Measurements from ENCODE around the gene CDH22. TPM values are rescaled to one million over a fixed set of nuclear protein-coding genes. Genes with fewer than 3 reads are reported as not detected.

The CDH22 gene
- total RNA-seq (1.6 TPM), polyA plus RNA-seq (ENCODE audit: insufficient read depth, low read depth, low replicate concordance) (0.19 TPM)
- long read RNA-seq, donor 1 = 0 reads
- long read RNA-seq, donor 2 = 0 reads
- long read RNA-seq, donor 3 = 0 reads
- long read RNA-seq, donor 4 = 0 reads
- long read RNA-seq, donor 5 = 0 reads
- long read RNA-seq, donor 6 = 0 reads
- long read RNA-seq, donor 7, partial matches to known transcripts = 3 of 5 reads
- long read RNA-seq, donor 7, other reads (novel, unspliced or antisense) = 1 of 5 reads
- long read RNA-seq, donor 8 = 0 reads
- long read RNA-seq, donor 9 = 0 reads
- long read RNA-seq, donor 10 = 0 reads

DNA sequence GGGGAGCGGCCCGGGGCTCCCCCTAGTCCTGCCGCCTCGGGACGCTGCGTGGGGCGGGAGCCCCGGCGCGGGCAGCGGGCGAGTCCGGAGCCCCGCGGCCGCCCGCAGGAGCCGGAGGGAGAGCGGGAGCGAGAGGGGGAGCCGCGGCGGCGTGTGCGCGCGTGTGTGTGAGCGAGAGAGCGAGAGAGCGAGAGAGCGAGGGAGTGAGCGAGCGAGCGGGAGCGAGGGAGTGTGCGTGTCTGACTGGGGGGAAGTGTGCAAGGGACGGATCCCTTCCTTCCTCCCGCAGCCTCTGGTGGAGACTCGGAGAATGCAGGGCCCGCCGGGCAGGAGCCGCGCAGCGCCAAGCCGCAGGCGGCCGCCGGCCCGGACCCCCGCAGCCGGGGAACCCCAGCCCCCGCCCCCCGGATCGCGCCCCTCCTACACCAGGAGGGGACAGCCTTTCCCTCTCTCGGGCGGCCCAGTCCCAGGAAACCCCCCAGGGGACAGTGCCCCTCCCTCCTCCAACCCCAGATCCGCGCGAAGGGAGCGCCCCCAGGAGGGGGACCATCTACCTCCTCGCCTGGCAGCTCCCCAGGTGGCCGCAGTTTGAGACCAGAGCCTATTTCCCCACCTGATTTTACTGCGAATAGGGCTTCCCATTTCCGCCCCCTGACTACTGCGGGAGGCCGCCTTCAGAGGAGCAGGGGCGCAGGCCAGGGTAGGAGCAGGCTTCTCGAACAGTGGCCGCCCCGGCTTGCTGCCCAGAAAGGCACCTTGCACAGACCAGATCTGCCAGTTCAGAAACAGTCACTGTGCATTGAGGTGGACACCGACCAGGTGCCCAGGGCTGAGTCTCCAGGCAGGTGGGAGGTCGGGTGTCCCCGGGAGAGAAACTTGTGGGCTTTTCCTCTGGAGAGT is at the start of gene CDH22:
CDH22 (minus strand) TSS at position 241 of the 900 bp plus-strand sequence. CDS start 57,204 bp downstream, outside the sequence.
- no peak for FAIRE-seq

DNA sequence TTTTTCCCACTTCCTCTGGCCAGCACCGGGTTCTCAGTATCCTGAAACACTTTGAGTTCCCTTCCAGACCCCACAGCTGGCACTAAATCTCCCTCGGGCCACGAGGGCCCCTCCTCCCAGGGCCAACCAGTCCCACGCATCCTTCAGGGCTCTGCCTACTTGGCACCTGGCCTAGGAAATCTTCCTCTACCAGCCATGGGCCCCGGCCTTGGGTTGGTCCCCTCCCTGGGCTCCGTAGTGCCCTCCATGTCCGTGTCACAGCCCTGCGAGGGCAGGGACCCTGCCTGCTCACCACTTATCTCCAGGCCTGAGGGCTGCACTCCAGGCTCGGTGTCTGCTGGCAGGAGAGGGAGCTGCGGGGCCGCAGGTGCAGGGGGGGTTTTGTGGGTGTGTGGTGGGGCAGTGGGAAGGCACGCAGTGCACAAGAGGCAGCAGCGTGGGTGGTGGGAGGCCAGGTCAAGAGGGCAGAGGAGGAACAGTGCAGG is 48.8 kb upstream of the CDH22 start:
- Histone ChIP-seq H3K9me3 (ENCODE audit: control insufficient read depth in 2 of 3, insufficient read depth in 1 of 3, low read length in 3 of 3) (no peaks in the 10 kb centered on the region), H3K27me3 (ENCODE audit: control insufficient read depth, insufficient read depth, low read length) (no peaks in the 10 kb centered on the region), H3K4me1 (ENCODE audit: control insufficient read depth in 2 of 3, insufficient read depth in 2 of 3, low read depth in 1 of 3, low read length in 3 of 3) (peaks cover 0 to 19% (median 5%) of the 10 kb centered on the region in 3 donors), H3K9ac (ENCODE audit: low read length in 3 of 3) (peak overlapping the region in 1 of 3 donors; percentile 26), H3K36me3 (ENCODE audit: control insufficient read depth in 2 of 3, insufficient read depth in 3 of 3, low read length in 3 of 3) (peaks cover 0 to 5% (median 4%) of the 10 kb centered on the region in 3 donors), H3K4me3 (ENCODE audit: low read length in 3 of 3) (no peak overlapping the region), H3K27ac (ENCODE audit: low read depth in 2 of 2, low read length in 2 of 2) (no peak overlapping the region)
- FAIRE-seq (no peak), DNase-seq (peak in 3 of 5 donors; percentile 43 to 47 (median 44))
- TF ChIP-seq, protein P1, sequence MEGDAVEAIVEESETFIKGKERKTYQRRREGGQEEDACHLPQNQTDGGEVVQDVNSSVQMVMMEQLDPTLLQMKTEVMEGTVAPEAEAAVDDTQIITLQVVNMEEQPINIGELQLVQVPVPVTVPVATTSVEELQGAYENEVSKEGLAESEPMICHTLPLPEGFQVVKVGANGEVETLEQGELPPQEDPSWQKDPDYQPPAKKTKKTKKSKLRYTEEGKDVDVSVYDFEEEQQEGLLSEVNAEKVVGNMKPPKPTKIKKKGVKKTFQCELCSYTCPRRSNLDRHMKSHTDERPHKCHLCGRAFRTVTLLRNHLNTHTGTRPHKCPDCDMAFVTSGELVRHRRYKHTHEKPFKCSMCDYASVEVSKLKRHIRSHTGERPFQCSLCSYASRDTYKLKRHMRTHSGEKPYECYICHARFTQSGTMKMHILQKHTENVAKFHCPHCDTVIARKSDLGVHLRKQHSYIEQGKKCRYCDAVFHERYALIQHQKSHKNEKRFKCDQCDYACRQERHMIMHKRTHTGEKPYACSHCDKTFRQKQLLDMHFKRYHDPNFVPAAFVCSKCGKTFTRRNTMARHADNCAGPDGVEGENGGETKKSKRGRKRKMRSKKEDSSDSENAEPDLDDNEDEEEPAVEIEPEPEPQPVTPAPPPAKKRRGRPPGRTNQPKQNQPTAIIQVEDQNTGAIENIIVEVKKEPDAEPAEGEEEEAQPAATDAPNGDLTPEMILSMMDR (IDR thresholded peaks at IDR 0.05; ENCODE audit: borderline replicate concordance, extremely low read depth, insufficient read depth) = no peak
- intact Hi-C loops (cut with DNase I) = no loop called here

More for the DNA sequence above, at the start of gene CDH22:
- intact Hi-C loops (cut with DNase I) = no loop called here
- Histone ChIP-seq H3K27me3 (ENCODE audit: control insufficient read depth, insufficient read depth, low read length) (peaks cover 62% of the 10 kb centered on the region), H3K36me3 (ENCODE audit: control insufficient read depth in 2 of 3, insufficient read depth in 3 of 3, low read length in 3 of 3) (no peaks in the 10 kb centered on the region), H3K9me3 (ENCODE audit: control insufficient read depth in 2 of 3, insufficient read depth in 1 of 3, low read length in 3 of 3) (no peaks in the 10 kb centered on the region), H3K4me1 (ENCODE audit: control insufficient read depth in 2 of 3, insufficient read depth in 2 of 3, low read depth in 1 of 3, low read length in 3 of 3) (peaks cover 0 to 6% (median 0%) of the 10 kb centered on the region in 3 donors), H3K27ac (ENCODE audit: low read depth in 2 of 2, low read length in 2 of 2) (no peak within 1 kb of the TSS), H3K4me3 (ENCODE audit: low read length in 3 of 3) (peak within 1 kb of the TSS in 1 of 3 donors; percentile 26), H3K9ac (ENCODE audit: low read length in 3 of 3) (no peak within 1 kb of the TSS)
- TF ChIP-seq, protein P1 (IDR thresholded peaks at IDR 0.05; ENCODE audit: borderline replicate concordance, extremely low read depth, insufficient read depth) = no peak
- DNase-seq = peak in 4 of 5 donors; percentile 53 to 68 (median 56)

GRCh38 chr20:46356195-46357029 is 48.1 kb upstream of the CDH22 start:
- H3K9ac ChIP-seq (ENCODE audit: low read length in 3 of 3) = peak overlapping the region in 1 of 3 donors; percentile 26
- no peaks in the 10 kb centered on the region for H3K9me3 ChIP-seq (ENCODE audit: control insufficient read depth in 2 of 3, insufficient read depth in 1 of 3, low read length in 3 of 3)
- FAIRE-seq (no peak), DNase-seq (no peak)
- intact Hi-C loops (cut with DNase I) = no loop called here
- H3K36me3 ChIP-seq (ENCODE audit: control insufficient read depth in 2 of 3, insufficient read depth in 3 of 3, low read length in 3 of 3) = peaks cover 0 to 8% (median 4%) of the 10 kb centered on the region in 3 donors
- no peak overlapping the region for H3K4me3 ChIP-seq (ENCODE audit: low read length in 3 of 3)
- no peaks in the 10 kb centered on the region for H3K27me3 ChIP-seq (ENCODE audit: control insufficient read depth, insufficient read depth, low read length)
- H3K4me1 ChIP-seq (ENCODE audit: control insufficient read depth in 2 of 3, insufficient read depth in 2 of 3, low read depth in 1 of 3, low read length in 3 of 3) = peaks cover 0 to 14% (median 5%) of the 10 kb centered on the region in 3 donors
- no peak overlapping the region for H3K27ac ChIP-seq (ENCODE audit: low read depth in 2 of 2, low read length in 2 of 2)
- TF ChIP-seq, protein P1 (IDR thresholded peaks at IDR 0.05; ENCODE audit: borderline replicate concordance, extremely low read depth, insufficient read depth) = no peak
